ENCODE data around the gene MECP2.

Gene MECP2

DNA sequence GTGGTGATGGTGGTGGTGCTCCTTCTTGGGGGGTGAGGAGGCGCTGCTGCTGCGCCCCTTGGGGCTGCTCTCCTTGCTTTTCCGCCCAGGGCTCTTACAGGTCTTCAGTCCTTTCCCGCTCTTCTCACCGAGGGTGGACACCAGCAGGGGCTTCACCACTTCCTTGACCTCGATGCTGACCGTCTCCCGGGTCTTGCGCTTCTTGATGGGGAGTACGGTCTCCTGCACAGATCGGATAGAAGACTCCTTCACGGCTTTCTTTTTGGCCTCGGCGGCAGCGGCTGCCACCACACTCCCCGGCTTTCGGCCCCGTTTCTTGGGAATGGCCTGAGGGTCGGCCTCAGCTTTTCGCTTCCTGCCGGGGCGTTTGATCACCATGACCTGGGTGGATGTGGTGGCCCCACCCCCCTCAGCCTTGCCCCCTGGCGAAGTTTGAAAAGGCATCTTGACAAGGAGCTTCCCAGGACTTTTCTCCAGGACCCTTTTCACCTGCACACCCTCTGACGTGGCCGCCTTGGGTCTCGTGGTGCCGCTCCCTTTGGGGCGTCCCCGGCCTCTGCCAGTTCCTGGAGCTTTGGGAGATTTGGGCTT is 66.7 kb downstream of the MECP2 start:
- DNase-seq, result no peak

DNA sequence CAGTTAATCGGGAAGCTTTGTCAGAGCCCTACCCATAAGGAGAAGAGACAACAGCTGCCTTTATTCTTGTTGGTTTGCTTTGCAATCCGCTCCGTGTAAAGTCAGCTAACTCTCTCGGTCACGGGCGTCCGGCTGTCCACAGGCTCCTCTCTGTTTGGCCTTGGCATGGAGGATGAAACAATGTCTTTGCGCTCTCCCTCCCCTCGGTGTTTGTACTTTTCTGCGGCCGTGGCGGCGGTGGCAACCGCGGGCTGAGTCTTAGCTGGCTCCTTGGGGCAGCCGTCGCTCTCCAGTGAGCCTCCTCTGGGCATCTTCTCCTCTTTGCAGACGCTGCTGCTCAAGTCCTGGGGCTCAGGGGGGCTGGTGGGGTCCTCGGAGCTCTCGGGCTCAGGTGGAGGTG is 67.3 kb downstream of the MECP2 start:
- no peak for DNase-seq

DNA sequence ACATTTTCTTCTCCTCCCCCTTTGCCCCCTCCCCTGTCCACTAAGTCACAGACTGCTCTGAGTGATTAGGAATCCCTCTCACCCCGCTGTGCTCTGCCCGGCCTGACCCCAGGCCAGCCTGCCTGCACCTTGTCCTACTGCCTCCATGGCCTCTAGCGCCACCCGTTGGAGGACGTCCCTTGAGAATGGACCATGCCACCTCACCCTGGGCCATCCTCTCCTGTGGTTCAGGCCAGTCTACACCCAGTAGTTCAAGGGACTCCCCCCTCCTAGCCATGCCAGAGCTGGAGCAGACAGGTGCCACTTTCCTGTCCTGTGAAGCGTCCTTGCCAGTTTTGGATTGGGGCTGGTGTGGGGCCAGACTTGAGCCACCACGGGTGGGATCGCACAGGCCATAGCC is 68.1 kb downstream of the MECP2 start:
- no peak for DNase-seq

DNA sequence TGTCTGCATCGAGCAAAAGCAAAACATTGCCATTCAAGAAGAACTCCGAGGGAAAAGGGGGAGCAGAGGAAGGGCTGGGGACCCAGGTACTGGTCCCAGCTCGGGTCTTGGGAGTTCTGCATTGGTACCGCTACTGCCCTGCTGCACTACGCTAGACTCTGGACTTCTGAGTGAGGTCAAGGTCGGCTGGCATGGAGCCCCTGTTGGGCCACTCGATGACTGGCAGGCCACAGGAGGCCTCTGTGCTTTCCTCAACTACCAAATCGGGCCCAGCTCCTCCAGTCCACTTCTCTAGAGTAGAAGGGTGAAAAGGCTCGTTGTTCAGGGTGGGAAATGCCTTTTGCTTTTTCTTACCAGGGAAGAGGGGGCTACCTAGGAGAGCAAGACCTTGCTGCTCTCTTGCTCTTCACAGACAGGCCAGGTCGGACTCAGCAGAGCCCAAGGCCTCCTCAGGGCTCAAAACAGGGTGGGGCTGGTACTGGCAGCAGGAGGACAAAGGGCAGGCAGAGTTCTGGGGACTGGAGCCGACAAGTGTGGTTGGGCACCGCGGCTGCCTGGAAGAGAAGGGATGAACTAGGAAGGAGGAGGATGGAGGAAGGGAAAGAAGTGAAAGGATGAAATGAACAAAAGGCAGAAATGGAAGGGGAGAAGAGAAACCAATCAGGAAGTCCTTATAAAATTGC is 68.9 kb downstream of the MECP2 start:
- no peak for DNase-seq

DNA sequence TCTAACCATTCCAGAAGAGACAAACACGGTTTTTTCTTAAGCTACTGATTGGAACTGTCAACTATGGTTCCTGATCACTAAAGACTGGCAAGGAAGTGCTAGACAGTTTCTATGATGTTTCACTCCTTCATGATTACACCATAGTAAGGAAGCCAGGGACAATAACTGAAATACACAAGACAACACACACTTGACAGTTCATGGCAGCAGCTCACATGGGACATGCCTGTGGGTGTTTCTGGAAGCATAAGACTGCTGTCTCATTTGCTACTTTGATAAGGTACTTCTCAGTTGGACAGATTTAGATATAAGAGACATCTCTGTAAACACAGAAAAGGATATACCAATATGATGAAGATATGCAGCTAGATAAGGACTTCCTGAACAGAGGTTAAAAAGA is 69.5 kb downstream of the MECP2 start:
- no peak for DNase-seq

DNA sequence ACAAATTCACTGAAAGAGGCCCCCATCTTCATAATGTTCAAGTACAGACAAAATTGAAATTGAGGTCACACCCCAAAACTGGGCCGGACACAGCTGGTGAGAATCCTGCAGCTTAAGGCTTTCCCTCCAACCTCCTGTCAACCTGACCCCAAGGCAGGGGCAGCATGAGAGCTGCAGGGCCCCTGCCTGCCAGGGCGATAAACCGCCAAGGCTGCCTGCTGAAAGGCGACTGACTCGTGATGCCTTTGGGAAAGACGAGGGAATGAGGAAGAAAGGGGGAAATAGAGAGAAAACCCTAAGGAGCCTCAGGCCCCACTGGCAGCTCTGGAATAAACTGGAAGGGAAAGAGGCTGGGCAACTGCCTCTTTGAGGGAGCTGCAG is 70.5 kb downstream of the MECP2 start:
- DNase-seq, result no peak

DNA sequence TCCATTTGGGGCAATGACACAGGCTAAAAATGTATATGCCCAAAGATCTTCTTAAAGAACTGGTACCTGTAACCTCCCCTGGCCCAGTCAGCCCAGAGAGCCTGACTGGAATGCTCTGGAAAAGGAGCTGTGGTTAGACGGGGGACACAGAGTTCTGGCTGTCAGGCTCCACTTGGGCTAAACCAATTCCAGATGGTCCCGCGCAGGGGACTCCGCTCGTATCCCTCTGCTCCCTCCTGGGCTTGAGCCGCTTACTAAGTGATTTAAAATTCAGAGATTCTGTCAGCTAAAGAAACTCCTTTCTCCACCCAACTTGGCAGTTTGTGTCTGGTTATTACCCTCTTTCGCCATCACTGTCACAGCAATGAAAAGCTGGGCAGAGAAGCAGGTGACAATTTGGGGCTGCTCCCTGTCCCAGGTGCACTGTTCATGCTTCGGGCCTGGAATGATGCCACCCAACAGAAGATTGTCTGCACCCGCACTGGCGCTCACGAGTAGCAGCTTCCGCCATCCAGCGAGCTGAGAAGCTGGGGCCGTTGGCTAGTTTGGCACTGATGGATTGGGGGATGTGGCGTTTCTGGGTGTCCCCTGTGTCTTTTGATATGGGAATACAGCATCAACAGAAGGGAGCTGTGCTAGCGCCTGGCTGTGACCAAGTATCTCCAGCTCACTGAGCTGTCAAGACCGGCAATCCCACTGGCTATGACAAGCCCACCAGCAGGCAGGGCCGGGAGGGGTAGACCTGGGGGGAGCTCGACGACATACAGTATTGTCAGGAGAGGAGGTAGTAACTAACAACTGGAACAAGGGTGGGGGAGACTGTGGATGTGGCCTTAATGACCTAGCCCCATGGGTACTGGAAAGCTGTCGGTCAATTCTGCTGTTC is 71.1 kb downstream of the MECP2 start:
- DNase-seq, result no peak

DNA sequence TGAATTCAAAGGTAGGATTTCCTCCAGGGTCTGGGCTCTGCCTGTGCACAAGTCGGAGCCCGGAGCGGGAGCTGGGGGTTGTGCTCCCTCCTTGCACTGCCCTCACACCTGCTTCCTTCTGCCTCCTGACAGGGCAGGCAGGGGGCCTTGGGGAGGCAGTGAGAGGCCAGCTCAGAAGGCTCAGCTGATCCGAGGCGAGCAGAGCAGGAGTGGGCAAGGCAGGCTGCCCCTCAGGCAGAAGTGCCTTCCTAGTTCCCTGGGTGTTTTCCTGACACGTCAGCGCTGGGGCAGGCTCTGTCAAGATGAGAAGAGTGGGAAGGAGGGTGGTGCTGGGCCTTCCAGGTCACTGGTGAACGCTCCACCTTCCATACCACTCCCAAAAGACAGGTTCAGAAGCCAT is 72.3 kb downstream of the MECP2 start:
- DNase-seq, result no peak

DNA sequence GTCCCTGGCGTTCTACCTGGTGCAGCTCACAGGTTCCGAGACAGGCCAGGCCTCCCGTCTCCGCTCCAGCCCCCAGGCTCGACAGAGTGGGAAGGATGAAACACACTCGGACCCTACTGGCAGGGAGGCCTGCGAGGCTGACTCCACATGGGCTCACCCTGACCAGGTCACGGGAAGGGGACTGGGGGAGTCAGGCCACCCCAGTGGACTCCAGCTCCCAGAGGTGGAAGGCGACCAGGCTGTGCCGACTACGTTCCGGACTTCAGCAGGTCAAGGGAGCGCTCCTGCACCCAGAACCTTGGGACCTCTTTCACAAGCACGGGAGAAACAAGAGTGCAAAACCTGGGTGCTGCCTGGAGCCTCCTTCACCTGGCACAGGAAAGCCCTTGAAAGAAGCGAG is 73.2 kb downstream of the MECP2 start:
- DNase-seq, result no peak

DNA sequence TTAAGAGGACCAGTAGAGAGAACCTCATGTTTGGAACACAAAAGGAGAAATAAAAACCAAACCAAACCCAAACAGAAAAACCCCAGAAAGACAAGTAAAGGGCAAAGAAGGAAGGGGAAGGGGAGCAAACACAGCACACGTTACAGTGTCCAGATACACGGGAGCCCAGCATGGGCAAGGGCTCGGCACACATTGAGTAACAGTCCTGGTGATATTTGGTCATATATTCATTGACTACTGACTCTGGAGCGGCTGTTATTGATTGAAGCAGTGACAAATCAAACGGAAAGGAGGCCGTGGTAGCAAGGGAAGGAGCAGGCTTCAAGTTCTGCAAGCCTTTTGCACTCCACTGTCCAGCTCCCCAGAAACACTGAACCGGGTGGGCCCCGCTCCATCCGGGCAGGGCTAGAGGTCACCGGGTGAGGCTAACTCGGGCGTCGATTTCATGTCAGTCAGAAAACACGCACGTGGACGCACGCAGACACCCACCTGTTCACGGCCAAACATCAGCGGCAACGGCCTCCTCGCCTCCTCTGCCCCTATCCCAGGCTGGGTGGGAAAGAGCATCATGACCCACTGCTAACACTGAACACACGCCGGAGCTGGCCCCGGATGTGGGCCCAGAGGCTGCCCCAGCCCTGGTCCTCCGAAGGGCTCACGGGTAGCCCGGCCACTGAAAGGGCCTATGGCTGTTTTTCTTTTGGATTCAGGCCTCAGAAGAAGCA is 74.1 kb downstream of the MECP2 start:
- DNase-seq, result no peak

DNA sequence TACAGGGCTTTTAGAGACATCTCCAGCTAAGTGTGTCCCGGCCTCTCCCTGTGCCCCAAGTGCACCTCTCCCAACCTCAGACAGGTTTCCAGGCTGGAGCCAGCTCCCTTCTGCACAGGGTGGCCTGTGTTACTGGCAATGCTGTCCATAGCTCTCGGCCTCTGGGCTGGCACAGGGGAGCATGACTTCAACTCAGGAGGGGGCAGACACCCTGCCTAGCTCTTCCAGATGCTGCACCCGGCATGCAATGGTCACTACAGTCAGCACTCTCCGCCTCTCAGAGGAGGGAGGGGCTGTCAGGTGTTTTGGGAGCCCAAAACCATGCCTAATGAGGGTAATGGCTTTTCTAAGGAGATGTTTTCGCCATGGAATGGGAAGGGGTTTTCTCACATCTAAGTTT is 75.4 kb downstream of the MECP2 start:
- no peak for DNase-seq

DNA sequence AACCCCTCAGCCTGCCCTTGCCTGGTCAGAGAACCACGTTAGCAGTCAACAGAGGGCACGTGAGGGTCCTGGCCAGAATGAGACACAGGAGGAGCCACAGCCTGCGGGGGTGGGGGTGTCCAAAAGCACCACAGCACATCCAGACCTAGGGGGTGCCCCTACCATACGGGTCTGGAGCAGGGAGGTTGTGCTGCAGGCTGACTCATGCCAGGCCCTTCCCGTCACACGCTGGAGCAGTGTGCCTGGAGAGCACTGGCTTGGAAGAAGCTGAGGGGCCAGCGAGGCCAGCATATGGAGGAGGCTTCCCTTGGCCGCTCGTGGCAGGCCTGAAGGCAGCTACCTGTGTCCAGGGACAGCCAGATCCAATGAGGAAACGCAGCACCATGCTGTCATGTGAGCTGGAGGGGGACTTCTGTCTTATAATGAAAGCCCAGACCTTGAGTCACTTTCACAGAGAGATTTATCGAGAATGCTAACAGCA is 76.3 kb downstream of the MECP2 start:
- DNase-seq, result no peak

DNA sequence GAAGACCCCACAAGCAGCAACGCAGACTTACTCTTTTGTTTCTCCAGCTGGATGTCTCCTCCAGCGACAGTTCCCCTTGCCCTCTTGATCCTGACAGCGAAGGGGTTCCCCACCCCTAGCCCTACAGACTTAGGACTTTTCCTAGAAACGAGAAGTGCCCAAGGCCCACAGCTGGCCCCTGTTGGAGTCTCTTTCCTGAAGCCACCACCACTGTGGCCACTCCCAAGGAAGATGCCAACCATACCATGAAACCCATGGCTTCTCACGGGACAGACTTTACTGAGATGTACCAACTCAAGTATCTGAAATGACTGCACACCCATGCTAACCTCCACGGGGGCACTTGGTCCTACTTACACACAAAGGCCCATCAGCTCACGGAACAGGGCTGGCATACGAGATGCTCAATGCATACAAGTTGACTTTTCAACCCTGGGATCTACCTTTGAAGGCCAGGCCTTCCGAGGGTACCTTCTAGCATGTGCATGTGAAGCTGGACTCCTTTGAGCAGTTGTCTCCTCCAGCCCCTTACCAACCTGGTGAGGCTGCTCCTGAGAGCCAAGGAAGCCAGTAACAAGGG is 76.9 kb downstream of the MECP2 start:
- DNase-seq, result no peak

DNA sequence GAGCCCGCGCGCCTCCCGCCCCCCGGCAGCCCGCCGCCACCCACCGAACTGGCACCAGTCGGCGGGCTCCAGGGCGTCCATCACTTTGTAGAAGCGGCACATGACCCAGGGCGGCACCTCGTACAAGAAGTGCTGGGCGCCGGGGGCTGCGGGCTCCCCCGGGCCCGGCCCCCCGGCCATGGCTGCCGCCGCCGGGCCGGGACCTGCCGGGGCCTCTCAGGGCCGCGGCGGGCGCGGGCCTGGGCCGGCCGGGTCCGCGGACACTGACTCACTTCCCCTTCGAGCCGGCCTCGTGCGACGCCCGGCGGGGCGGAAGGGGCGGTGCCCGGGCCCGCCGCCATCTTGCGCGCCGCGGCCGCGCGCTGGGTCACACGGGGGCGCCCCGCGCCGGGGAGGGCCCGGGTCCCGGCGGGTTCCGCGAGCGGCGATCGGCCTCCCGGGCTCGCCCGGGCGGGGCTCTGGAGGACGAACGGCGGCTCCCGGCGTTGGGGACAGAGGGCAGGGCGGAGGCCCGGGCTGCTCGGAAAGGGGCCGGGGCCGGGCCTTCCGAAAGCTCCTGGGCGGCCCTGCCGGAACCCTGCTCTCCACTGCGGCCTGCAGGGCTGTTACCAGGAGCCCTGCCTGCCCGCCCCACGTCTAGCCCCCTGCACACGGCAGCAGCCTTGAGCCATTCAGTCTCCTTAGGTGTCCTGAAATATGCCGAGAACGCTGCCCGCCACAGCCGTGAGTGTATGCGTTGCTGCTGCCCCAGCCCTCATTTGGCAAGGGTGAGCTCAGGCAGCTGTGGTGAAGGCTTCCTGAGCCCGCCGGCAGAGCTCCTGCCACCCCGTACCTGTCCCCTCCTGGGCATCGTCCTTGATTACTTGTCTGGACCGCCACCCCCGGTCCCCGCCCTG is 77.6 kb downstream of the MECP2 start, which contains the start of gene IRAK1:
IRAK1 (minus strand) TSS at position 270 of the 896 bp plus-strand sequence; CDS start at position 180, 90 bp downstream.
- peak; percentile 65 for DNase-seq

DNA sequence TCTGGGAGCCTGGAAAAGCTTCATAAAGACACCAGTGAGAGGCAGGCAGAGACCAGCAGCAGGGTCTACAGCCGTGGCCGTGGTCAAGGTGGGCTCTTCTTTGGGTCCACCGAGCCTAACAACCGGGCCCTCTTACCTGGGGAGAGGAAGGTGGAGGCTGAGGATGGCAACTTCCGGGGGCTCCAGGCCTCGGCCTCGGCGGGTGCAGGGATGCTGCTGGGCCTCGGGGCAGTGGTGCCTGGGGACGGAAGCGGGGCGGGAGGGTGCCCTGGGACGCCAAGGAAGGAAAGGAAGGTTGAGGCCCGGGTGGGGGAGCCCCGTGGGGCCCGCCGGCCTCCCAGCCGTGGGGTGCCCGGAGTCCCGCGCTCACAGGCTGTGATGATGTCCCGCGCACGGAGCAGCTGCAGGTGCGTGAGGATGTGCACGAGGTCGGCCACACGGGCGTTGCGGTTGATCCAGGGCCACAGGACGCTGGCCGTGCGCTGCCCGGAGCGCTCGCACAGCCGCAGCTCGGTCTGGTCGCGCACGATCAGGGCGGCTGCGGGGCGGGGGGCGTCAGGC is 78.4 kb downstream of the MECP2 start:
- DNase-seq, result peak; percentile 40

DNA sequence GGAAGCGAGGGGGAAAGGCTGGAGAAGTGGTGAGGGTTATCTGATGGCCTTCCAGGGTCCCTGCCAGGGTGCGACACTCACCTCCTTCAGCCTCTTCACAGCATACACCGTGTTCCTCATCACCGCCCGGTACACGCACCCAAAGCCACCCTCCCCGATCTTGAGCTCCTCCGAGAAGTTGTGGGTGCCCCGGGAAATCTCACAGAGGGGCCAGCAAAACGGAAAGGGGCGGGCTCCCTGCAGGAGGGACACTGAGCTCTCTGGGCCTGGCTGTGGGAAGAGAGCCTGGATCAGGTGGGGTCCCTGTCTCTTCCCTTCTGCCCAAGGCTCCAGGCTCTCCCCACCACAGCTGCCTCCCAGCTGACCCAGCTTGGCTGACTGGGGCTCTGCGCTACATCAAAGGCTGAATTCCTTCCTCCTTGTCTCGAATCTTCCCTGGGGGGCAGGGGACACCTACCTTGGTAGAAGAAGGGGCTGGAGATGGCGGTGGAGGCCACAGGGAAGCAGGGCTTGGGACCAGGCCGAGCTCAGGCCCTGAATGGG is 78.9 kb downstream of the MECP2 start:
- DNase-seq, result no peak

DNA sequence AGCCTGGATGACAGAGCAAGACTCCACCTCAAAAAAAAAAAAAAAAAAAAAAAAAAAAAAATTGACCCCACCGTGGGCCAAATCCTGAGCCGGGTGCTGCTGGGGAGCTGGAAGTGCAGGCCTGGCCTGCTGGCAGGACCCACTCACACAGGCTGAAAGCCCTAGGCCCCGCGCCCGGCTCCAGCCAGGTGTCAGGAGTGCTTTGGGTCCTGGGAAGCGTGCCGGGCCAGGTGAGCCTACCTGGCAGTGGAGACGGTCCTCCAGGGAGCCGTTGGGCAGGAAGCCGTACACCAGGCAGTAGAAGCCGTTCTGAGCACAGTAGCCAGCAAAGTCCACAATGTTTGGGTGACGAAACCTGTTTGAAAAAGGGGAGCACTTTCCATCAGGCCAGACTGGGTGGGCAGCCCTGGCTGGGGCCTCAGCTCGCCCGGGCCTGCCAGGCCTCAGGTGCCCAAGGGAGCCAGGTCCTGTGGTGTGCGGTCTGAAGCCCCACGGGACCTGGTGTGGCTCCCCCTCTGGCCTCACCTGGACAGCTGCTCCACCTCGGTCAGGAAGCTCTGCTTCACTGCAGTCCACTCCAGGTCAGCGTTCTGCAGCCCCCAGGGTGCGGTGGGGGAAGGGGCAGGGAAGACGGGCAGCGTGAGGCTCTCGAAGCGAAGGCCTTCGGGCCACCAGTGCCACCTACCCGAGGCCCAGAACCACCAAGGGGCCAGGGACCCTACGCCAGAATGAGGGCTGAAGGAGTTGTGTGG is 79.6 kb downstream of the MECP2 start:
- DNase-seq, result no peak

DNA sequence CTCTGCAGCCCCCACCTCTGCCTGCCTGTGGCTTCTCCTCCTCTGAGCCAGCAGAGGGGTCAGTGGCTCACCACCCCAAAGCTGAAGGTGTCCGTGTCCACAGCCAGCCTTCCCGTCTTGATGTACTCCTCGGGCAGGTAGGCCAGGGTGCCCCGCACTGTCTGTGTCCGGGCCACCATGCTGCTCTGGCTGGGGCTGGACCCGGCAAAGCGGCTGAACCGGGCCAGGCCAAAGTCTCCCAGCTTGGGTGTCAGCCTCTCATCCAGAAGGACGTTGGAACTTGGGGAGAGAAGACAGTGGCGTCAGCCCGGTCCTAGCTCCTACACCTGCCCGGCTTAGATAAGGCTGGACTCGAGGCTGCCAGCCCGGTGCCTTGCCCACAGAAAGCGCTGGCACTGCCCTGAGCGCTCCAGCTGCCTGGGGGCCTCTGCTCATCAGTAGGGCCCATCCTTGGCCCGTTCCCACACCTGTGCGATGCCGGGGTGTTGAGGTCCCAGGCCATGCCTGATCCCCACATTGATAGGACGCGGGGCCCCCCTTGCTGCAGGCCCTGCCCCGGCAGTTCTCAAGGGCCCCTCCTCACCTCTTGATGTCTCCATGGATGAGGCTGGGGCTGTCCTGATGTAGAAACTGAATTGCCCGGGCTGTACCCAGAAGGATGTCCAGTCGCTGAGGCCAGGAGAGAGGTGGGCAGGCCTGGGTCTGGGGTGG is 81.0 kb downstream of the MECP2 start:
- no peak for DNase-seq

DNA sequence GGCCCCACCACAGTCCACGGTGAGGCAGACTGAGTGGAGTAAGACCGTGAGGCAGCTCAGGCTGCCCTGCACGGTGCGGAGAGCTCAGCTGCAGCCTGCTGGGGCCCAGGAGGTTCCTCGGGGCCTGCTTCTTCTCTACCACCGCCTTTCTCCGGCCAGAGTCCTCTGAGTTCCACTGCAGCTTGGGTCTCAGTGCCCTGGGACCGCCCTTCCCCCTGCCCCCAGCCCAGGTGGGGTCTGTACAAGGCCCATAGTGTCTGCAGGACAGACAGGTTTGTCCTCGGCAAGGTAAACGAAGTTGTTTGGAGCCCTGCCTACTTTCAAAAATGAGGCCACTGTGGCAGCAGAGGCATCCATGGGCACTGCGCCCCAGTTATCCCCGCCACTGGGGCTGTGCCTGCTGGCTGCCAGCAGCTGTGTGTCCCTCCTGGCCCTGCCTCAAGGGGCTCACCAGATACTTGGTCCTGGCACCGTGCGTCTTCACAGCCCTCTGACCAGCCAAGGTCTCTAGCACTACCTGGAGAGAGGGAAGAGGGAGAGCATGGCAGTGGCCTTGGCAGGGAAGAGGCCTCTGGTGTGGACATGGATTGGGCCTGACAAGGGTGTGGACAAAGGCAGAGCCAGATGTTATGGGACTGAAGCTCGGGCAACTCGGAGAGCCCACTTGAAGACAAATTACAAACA is 81.8 kb downstream of the MECP2 start:
- DNase-seq, result no peak

Measured in CD4-positive, alpha-beta T cell treated with Interleukin-17A for 4 hours (primary cell).